ENCODE data around the gene HDAC4.

HDAC4 gene

GRCh38 chr2:239252801-239253200 lies 148.0 kb downstream of the HDAC4 start:
- DNase-seq (ENCODE audit: low spot score): no peak

GRCh38 chr2:239252393-239252792 lies 148.4 kb downstream of the HDAC4 start:
- DNase-seq (ENCODE audit: low spot score): no peak

GRCh38 chr2:239251971-239252370 lies 148.8 kb downstream of the HDAC4 start:
- DNase-seq (ENCODE audit: low spot score): no peak

GRCh38 chr2:239250216-239251081 lies 150.4 kb downstream of the HDAC4 start:
- no peak for DNase-seq (ENCODE audit: low spot score)

GRCh38 chr2:239249776-239250175 lies 151.0 kb downstream of the HDAC4 start:
- peak; percentile 93 for DNase-seq (ENCODE audit: low spot score)

- no peak for DNase-seq (ENCODE audit: low spot score)
Observed at GRCh38 chr2:239249048-239249447, 151.8 kb downstream of the HDAC4 start.

DNA sequence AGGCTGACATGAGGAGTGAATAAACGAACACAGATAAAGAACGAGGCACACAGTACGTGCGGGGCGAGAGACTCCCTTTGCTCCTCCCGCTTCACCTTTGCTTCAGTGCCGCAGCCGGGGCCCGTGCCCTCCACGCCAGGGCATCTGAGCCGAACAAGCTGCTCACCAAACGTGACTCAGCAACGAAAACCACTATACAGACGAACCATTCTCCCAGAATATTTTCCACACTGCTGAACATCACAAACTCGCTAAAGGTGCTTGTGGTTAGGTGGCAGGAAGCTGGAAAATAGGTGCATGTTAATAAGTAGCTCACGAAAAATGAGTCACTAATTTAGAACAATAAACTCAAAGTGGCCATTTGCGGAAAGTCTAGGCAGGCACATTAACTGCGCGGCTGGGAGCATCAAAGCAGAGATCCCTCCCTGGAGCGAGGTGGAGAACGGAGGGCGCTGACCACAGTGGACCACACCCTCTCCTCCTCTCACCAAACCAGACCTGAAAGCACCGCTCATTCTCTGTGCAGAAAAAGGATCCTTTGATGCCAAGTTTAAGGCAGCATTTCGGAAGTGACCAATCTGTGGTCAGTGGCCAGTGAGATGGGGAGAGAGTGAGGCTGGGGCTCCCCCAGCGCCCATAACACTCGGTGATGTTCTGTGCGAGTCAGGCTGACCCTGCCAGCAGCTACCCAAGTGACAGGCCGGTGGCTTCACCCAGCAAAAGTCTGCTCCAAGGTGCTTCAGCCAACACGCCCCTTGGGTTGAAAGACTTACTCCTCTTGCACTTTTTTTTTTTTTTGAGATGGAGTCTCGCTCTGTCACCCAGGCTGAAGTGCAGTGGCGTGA lies 153.2 kb downstream of the HDAC4 start:
- DNase-seq (ENCODE audit: low spot score): no peak

- no peak for DNase-seq (ENCODE audit: low spot score)
Observed at GRCh38 chr2:239246723-239247122, 154.1 kb downstream of the HDAC4 start.

GRCh38 chr2:239245872-239246721 lies 154.7 kb downstream of the HDAC4 start:
- DNase-seq (ENCODE audit: low spot score): no peak

- DNase-seq (ENCODE audit: low spot score): no peak
Observed at GRCh38 chr2:239245107-239245506, 155.7 kb downstream of the HDAC4 start.

DNA sequence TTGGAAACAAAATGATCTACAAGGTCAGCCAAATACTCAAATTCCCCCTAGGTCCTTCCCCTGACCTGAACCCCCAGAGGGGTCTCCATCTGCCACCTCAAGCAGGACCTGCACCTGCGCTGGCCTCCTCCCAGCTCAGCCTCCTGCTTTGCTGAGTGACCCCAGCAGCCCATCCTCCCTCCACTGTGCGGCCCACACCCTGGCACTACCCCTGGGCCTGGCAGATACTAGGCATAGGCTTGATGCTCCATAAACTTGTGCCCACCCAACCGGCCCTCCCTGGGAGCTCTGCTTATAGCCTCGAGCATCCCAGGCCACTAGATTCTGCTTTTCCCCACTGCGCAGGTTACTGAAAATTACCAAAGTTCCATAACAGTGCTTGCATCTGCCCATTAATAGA lies 156.2 kb downstream of the HDAC4 start:
- no peak for DNase-seq (ENCODE audit: low spot score)

DNA sequence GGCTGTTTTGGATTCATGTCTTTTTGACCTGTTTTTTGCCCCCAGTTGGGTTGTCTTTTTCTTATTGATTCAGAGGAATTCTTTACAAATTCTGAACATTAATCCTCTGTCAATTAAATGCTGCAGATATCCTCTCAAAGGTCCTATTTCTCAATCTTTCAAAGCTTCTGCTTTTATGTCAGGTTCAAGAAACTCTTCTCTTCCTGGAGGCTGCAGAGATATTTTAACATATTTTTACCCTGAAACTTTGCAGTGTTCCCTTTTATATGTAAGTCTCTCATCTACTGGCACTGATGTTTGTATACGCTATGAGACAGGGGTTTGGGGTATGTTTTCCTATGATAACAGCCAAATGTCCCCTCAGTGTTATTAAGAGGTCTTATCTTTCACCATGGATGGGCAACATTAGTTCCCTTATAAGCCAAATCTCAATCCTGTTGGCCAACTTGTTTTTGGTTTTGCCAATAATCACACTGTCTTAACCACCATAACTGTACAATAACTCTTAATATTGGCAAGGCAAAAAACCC lies 159.3 kb downstream of the HDAC4 start:
- no peak for DNase-seq (ENCODE audit: low spot score)

DNA sequence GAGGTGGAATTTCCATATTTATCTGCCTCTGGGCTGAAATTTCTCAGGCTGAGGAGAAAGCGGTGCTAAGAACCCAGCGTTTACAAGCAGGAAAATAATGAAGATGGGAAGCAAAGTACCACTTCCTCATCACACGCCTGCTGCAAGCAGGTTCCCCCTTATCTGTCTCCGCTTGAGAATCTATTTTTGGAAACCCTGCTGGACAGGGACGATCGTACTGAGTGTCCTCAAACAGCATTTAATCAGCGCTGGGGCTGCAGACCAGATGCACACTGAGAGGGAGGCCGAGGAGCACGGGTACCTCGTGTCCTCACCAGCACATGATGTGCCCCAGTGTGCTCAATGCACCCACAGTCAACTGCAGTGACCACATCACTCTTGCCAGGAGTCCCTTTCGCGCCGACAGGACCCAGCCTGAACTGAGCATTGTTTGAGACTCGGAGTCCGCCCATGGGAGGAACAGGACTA lies 160.4 kb downstream of the HDAC4 start:
- no peak for DNase-seq (ENCODE audit: low spot score)

DNA sequence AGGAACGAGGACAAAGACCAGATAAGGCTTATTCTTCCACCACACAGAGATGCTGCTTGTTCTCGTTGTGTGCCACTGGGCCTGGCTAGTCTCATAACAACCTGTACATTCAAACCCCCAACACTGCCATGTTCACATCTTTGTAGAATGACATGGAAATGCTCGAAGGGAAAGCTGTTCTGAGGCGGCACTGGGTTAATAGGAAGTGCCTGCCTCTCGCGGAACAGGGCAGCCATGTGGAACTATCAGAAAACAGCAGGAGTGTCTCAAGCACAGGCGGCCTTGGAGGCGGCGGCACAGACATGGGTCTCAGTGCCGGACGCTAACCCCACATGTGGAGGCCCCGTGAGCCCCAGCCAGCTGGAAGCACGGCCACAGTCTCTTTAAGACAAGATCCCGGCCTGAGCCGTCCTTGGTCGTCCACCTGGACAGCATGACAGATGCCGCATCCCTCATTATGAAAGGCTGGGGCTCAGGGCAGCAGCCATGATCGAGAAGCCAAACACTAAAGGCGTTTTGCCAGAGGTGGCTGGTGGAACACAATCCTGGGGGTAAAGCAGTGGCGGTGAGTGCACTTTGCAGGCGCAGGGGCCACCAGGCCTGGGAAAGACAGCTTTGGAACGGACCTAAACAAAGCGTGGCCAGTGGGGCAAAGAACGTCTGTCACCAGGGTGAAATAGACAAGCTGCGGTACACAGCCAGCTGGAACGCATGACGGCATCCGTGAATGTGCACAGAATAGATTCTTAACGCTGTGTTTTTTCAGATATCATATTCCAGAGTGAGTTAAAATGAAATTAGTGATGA lies 161.0 kb downstream of the HDAC4 start:
- DNase-seq (ENCODE audit: low spot score): peak; percentile 46

GRCh38 chr2:239238839-239239606 lies 161.8 kb downstream of the HDAC4 start:
- no peak for DNase-seq (ENCODE audit: low spot score)

GRCh38 chr2:239238381-239238780 lies 162.4 kb downstream of the HDAC4 start:
- no peak for DNase-seq (ENCODE audit: low spot score)

GRCh38 chr2:239236808-239237205 lies 164.0 kb downstream of the HDAC4 start:
- no peak for DNase-seq (ENCODE audit: low spot score)

DNA sequence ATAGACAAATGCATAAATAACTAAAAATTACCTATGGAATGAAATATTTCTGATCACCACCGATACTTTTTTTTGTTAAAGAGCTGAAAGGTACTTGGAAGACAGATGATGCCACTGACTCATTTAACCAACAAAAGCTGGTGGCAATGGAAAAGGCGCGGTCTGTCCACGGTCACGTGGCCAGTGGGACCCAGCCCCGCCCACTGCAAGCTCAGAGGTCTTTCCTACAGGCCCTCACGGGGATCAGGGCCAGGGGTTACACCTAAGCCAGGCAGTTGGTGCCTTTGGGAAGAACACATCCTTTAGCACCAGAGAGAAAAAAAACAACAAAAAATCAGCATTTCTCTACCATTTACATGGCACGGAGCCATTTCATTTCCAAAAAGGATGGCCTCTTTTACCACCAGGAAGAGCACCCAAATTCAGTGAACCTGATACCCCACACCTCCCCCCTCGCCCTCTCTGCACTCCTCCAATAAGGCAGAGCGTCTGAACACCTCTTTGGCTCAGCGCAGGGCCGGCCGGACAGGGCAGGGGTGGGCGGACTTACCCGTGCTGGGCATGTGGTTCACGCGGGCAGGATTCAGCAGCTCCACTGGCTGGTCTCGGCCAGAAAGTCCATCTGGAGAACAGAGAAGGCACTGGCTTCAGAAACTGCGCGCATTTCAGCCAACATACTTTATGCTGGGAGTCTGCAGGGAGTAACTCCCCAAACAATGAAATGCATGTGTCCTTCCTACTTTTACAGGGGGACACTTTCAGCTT lies 164.6 kb downstream of the HDAC4 start:
- DNase-seq (ENCODE audit: low spot score): no peak

GRCh38 chr2:239235311-239235710 lies 165.5 kb downstream of the HDAC4 start:
- no peak for DNase-seq (ENCODE audit: low spot score)

All from AG08396 (cell line).